NCI-H82 treated with DMSO at 0.1 percent for 48 hours (cell line): ENCODE measurements around the gene MRAS.

Experiments
- DNase-seq: peaks from one replicate; lab custom pipeline; 2025; ENCODE audit not compliant: unreplicated experiment; lab: John Stamatoyannopoulos, UW

MRAS gene

DNA sequence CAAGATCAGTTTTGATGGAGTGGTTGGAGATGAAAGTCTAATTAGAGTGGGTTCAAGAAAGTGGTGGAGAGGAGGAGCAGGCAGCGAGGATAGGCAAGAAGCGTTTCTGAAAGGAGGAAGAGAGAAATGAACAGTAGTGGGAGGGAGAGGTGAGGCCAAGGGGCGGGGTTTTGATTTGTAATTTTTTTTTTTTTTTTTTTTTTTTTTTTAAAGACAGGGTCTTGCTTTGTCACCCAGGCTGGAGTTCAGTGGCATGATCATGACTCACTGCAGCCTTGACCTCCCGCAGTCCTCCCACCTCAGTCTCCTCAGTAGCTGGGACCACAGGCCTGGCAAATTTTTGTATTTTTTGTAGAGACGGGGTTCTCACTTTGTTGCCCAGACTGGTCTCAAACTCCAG lies 36.6 kb downstream of the MRAS start:
- no peak for DNase-seq

DNA sequence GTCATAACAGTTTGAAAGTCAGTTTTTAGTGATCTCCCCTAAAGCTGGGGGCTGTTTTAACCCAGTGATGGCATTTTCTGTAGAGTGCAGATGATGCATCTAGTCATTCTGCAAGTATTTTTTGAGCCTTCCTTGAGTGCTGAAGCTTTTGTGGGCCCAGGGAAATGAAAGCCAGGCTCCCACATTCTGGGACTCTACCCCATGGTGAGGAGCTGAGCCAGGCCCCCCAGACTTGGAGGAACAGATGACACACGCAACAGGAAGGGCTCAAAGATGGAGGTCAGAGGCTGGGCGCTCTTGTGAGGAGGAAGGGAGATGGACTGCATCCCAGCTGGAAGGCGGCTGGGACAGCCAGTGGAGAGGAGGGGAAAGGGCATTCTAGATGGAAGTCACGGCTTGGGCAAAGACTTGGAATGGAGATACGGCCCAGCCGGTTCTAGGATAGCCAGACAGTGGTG lies 40.8 kb downstream of the MRAS start:
- no peak for DNase-seq

DNA sequence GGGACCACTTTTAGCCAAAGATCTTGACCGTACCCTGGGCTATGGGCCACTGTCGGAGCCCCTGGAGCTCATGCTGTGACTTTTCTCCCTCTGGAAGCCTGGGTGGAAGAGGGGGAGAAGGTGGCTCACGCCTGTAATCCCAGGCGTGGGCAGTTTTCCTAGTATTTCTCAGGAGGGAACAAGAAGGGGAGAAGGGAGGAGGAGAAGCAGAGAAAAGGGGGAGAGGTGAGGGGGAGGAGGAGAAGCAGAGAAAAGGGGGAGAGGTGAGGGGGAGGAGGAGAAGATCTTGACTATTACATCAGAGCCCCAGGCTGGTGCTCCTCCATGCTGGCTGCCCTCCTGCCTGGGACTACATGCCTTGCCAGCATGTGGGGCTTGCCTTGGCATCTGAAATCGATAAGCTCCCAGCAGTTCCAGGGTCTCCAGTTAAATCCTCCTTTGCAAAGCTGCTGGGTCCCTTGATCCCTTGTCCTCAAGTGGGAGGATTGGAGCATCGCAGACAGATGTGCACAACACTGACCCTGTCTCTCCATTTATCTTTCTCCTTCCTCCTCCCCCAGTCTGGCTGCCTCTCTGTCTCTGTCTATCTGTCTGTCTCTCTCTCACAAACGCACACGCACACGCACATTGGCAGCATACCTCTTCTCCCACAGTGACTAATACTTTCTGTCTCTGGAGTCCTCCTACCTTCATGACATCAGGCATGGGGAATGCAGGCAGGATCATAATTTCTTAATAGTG lies 41.6 kb downstream of the MRAS start:
- DNase-seq, result no peak

DNA sequence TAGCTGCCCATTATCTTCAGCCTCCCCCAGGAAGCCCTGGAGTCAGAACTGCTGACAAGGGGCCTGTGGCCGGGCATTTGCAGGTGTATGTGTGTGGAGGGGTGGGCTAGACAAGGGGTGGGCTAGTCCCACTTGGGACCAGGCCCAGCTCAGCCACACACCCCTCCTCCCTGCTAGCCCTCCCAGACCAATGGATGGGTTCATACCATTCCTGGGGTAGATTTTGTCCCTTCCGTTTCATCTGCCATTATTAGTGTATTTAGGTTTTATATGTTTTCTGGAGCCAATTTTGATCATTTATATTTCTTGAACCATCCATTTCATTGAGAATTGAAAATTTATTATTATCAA lies 42.2 kb downstream of the MRAS start:
- no peak for DNase-seq

DNA sequence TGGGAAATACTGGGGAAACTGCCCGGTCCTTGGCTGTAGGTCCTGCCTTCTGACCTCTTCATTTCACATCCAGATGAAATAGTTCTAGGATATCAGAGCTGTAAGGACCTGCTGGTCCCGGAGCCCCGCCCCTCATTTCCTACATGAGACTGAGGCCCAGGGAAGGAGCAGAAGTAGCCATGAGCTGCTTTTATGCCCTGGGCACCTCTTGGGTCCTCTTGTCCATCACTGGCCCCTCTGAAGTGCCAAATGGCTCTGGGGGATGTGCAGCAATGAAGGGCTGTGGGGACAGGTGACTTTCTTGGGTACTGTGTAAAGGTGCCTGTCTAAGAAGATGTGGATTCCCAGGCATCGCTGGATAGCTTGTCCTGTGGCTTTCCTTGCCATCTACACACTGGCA lies 45.8 kb downstream of the MRAS start:
- no peak for DNase-seq

DNA sequence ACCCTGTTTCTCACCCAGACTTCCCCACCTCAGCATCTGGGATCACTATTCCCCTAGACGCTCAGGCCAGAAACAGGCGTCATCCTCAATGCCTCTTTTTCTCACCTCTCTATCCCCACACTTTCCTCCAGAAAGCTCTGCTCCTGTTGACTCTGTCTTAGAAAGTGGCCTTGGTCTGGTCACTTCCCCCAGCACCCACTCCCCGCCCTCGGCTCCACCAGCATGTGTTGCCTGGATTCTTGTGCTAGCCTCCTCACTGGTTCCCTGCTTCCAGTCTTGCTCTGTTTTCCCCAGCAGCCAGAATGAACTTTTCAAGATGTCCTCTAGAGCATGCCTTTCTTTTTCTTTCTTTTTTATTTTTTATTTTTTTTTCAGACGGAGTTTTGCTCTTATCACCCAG lies 46.3 kb downstream of the MRAS start:
- DNase-seq, result no peak

DNA sequence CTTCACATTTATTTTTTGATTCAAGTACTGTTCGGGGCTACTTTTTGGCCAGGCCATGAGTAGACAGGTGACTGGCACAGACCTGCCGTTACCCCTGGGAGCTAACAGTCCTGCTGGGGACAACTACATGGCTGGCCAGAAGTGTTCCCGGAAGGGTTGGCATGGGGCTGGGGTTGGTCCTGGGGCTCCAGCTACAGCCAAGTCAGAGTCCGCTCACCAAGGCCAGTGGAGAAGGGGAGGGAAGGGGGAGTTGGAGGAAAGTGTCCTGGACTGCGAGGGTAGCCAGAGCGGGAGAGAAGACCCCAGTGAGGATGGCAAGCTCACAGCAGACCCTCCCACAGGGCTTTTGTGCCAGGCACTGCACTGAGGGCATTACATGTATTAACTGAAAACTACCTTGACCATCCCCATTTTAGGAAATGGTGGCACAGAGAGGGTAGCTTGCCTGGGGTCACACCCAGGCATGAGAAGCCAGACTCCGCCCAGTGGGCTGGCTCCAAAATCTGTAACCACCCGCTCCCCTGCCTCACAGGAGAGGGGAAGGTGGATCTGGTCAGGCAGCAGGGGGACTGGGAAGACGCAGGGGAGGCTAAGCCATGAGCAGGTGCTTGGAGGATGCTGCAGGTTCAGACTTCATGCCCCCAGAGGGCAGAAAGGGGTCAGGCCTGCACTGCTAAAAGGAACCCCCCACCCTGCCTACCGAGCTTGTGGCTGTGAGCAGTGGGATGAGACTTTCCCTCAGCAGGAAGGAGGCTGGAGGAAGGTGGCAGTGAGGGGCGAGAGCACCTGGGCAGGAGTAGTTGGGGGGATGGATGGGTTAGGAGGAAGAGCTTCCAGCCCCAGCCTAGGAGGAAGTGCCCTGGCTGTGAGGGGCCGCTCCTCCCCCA lies 47.7 kb downstream of the MRAS start:
- DNase-seq, result no peak

DNA sequence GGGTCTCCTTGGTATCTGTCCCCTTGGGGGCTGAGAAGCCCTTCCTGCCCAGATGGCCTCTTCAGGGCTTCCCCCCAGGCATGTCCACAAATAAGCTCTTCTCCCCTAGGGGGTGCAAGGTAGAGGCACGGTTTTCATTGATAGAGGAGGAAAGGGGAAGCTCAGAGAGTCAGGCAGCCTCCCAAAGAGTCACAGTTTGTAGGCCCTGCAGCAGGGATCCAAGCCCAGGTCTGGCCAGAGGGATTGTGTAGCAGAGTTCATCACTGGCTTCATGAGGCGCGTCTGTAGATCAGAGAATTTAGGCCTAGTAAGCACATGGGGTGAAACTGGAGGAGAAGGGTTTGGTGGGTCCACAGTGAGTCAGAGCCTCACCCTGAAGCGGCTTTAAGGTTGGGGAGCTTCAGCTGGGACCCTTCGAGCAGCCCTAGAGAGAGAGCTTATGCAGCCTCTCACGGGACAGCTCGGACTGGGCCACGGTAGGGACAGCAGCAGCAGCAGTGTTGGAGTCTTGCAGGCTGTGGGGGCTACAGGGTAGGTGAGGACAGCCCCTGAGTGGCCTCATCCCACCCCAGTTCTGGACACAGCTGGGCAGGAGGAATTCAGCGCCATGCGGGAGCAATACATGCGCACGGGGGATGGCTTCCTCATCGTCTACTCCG lies 48.5 kb downstream of the MRAS start:
- no peak for DNase-seq

DNA sequence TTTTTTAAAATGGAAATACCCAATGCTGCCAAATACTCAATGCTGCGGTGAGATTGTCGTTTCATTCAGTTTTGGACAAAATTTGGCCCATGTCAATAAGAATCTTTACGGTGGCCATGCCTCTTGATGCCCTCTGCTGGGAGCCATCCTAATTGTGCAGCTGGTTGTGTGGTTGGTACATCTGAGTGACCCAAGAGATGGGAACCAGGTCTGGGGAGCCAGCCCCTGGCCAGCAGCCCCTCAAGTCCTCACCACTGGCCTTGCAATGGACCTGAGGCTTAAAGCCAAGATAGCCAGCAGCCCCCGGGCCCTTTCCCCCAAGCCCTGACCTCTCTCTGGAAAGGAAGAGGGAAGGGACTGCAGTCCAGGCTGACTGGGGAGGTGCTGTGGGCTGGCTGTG lies 49.6 kb downstream of the MRAS start:
- DNase-seq, result no peak

DNA sequence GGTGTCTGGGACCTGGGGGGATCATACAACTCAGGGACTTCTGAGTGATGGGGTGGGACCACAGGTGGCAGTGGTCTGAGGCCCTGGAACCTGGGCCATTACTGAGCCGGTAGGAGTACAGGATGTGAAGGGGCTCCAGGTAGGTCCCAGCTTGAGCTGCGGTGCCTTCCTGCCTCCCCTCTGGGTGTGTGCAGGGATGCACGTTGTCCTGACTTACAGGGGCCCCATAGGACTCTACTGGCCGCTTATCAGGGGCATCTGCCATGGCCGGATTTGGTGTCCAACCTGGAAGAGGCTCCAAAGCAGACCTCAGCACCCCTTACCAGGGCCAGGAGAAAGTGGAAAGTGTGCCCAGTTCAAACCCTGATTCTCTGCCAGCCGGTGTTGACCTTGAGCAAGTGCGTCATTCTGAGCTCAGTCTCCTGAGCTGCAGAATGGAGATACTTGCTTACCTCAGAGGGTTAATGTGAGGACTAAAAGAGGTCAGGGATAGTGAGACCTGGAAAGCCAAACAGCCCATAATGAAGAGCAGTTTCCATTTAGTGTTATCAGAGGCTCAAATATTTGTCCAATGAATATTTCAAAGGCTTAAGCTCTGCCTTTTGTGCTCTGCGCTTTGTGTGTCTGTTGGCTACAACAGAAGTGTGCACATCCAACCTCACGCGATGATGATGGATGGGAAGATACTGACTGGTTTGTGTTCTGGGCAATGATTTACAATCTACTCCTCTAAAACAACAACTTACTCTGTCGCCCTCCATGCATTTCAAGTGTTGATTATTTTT lies 50.6 kb downstream of the MRAS start:
- DNase-seq, result no peak

DNA sequence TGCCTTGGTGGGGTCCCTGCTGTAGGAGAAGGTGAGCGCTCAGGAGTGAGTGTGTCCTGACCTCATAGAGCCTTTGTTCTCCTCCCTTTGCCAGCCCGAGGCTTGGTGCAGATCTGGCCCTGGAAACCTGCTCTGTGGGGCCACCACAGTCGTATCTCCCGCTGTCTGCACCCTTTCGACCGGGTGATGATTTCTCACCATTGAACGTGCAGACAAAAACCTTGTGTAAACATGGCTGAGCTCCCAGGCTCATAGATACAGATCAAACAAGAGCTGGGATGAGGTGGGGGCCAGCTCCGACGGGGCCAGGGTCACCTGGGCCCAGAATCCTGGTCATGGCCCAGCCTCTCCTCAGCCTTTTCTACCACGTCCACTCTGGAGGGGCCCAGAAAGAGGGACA lies 51.4 kb downstream of the MRAS start:
- no peak for DNase-seq

DNA sequence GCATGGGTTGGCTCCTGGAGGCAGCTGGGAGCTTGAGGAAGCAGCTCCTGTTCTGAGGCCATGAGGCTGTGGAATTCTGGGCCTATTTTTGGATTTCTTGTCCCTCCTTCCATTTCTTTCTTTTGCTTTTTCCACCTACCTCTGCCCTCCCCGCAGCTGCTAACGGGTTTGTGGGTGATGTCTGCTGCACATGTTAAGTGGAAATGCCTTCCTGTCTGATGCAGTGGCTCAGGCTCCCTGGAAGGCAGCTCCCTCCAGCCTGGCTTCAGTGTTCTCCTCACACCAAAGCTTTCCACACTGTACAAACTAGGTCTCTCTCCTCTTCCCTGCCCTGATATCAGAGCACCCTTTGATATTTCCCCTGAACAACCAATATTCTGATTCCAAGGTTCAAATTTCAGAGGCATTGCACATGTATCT lies 52.3 kb downstream of the MRAS start:
- DNase-seq, result no peak

DNA sequence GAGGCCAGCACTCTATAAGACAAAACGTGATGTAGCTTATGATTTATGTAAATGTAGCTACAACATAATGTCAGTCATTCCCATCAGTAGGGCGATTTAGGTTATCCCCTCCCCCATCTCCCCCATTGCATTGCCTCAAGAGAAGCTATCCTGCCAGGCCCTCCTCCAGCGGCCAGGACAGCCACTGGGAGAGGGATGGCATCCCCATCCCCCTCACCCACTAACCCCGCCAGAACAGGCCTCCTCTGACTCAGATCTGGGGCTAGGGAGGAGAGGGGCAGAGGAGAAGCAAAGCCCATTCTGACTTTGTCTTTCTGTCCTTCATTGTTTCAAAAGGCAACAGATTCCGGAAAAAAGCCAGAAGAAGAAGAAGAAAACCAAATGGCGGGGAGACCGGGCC lies 53.5 kb downstream of the MRAS start:
- DNase-seq, result no peak

DNA sequence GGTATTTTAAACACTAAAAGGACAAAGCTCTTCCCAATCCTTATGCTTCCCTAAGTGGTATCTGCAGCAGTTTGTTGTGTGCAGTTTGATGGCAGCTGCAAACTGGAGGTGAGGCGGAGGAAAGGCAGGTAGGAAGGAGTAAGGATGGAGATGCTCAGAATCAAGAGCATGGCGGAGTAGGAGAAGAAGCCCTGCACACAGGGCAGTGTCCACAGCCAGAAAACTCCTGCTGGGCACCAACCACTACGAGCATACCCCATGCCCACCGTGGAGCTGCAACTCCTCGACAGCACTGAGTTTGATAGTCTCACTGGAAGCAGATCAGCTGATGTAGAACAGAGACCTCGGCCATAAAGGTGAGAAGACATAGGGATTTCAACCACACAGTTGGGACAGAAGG lies 55.7 kb downstream of the MRAS start:
- DNase-seq, result no peak

DNA sequence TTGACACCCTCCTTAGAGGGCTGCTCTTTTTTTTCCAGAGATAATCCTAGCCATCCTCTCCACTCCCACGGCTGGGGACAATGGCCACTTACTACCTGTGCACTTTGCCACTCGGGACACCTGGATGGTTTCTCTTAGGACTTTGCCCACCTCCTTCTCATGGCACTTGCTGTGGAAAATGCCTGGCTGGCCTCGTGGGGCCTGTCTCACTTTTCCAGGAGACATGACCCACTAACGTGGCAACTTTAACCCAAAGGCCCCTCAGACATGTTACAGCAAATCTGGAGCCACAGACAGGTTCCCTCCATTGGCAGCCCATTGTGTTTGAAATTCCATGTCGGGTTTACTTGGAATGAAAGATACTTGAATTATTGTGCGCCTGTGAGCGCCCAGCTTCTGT lies 56.6 kb downstream of the MRAS start:
- no peak for DNase-seq

DNA sequence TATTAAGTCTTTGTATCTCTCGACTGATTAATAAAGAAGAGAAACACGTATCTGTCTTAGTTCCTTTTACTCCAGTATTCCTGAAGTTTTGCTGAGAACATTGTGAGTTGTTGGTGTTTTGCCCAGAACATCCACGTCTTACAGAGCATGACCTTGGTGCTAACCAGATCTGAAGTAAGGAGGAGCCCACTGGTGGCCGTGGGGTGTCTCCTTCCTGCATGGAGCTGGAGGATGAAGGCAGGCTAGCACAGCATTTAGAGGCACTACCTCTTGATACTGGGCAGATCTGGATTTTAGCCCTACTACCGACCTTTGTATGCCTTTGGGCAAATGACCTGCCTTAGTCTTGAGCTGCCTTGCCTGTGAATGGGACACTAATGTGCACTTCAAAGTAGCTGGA lies 57.1 kb downstream of the MRAS start:
- DNase-seq, result no peak

DNA sequence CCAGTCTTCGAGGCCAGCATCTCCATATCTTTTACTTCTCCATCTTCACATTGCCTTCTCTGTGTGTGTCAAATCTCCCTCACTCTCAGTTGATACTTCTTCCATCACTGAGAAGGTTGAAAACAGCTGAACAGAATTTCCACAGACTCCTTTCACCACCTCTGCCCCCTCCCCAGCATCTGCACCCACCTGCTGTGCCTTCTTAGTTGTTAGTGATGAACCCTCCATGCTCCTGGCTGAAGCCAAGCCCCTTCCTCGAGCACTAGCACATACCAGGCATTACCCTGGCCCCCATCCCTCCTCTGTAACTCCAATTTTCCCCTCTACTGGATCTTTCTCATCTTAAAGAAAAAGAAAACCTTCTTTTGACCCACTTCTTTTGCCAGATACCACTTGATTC lies 58.2 kb downstream of the MRAS start:
- DNase-seq, result no peak

DNA sequence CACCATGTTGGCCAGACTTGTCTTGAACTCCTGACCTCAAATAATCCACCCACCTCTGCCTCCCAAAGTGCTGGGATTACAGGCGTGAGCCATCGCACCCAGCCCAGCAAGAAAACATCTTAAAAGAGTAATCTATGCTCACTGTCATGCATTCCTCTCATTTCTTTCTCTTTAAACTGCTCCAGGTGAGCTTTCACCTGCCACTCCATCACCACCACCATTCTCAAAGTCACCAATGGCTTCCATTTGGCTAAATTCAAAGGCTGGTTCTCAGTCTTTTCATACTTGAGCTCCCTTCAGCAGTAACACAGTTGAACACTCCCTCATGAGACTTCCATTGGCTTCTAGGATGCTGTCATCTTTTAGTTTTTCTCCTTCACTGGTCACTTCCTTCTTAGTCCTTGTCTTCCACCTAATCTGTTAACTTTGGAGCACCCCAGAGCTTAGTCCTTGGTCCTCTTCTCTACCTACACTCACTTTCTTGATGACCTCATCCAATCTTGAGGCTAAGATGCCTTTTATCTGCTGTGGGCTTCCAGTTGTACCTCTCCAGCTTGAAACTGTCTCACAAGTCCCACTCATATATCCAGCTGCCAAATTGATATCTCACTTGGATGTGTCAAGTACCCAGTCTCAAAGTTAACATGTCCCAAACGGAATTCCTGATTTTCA lies 59.0 kb downstream of the MRAS start:
- no peak for DNase-seq

DNA sequence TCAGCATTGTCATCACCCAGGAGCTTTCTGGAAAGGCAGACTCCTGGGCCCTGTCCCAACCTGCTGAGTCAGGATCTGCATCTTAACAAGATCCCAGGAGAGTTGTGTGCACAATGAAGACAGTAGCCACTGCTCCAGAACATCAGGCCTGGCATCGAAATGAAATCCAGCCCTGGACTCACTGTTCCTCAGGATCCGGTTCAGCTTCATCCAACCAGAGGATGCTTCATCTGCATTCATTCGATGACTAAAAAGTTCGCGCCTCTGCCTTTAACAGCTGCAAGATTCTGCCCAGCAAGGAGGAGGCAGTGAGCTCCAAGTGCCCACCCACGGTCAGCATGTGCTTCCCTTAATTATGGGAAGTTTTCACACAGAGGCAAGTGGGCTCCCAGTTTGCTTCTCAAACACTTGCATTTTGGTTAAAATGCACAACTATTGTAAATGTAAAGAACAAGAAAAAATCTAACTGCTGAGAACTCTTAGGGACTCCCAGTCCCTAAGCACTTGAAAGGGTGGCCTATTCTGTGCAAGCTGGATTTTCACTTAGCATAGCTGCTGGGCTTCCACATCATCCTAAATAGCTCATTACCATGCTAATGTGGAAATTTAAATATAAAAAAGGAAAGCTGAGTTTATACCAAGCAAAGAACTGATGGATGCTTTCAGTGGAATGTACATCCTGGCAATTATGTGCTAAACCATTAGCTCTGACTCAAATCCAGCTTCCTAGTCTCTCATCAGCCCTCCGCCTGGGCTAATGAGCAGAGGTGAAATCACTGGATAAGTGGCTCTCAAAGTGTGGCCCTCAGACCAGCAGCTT lies 60.6 kb downstream of the MRAS start:
- no peak for DNase-seq
